ENCODE results near the gene EXOSC7. TPM values are rescaled to one million over a fixed set of nuclear protein-coding genes. Genes with fewer than 3 reads are reported as not detected.

Gene EXOSC7
- polyA plus RNA-seq, 1 donor from 2014 or later, result 87.5 TPM

- Histone ChIP-seq H3K9ac (ENCODE audit: low read length) (no peak overlapping the region), H3K9me3 (ENCODE audit: low read length) (peaks cover 9% of the 10 kb centered on the region), H3K27me3 (ENCODE audit: insufficient read depth, low read depth, low read length) (no peaks in the 10 kb centered on the region), H3K4me3 (ENCODE audit: low read length) (no peak overlapping the region), H3K4me2 (ENCODE audit: low read length) (no peak overlapping the region), H2AFZ (ENCODE audit: low read depth, low read length) (no peak overlapping the region), H3K79me2 (replicated peaks; ENCODE audit: insufficient read depth, low read length) (no peaks in the 10 kb centered on the region), H3K9me2 (ENCODE audit: insufficient read depth, low read length) (no peaks in the 10 kb centered on the region), H3K36me3 (ENCODE audit: insufficient read depth, low read length) (peaks cover 9% of the 10 kb centered on the region), H4K20me1 (ENCODE audit: insufficient read depth) (no peaks in the 10 kb centered on the region), H3K27ac (ENCODE audit: low read length) (no peak overlapping the region), H3F3A (ENCODE audit: insufficient read depth, low read length, poor library complexity, severe bottlenecking) (no peaks in the 10 kb centered on the region)
- TF ChIP-seq SMC3 (conservative IDR thresholded peaks at IDR 0.05; ENCODE audit: poor library complexity), result no peak
- TF ChIP-seq, protein P1, sequence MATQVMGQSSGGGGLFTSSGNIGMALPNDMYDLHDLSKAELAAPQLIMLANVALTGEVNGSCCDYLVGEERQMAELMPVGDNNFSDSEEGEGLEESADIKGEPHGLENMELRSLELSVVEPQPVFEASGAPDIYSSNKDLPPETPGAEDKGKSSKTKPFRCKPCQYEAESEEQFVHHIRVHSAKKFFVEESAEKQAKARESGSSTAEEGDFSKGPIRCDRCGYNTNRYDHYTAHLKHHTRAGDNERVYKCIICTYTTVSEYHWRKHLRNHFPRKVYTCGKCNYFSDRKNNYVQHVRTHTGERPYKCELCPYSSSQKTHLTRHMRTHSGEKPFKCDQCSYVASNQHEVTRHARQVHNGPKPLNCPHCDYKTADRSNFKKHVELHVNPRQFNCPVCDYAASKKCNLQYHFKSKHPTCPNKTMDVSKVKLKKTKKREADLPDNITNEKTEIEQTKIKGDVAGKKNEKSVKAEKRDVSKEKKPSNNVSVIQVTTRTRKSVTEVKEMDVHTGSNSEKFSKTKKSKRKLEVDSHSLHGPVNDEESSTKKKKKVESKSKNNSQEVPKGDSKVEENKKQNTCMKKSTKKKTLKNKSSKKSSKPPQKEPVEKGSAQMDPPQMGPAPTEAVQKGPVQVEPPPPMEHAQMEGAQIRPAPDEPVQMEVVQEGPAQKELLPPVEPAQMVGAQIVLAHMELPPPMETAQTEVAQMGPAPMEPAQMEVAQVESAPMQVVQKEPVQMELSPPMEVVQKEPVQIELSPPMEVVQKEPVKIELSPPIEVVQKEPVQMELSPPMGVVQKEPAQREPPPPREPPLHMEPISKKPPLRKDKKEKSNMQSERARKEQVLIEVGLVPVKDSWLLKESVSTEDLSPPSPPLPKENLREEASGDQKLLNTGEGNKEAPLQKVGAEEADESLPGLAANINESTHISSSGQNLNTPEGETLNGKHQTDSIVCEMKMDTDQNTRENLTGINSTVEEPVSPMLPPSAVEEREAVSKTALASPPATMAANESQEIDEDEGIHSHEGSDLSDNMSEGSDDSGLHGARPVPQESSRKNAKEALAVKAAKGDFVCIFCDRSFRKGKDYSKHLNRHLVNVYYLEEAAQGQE (IDR thresholded peaks at IDR 0.05; ENCODE audit: borderline replicate concordance), result no peak
- no peak for TF ChIP-seq TAF1 (IDR thresholded peaks at IDR 0.05; ENCODE audit: low read depth)
- no peak for TF ChIP-seq EZH2 (IDR thresholded peaks at IDR 0.05; ENCODE audit: borderline replicate concordance, insufficient read depth, low read length, poor library complexity, severe bottlenecking)
- no peak for TF ChIP-seq CTCF (IDR thresholded peaks at IDR 0.05; ENCODE audit: poor library complexity, severe bottlenecking)
- no peak for TF ChIP-seq RAD21 (conservative IDR thresholded peaks at IDR 0.05)
- no peak for TF ChIP-seq POLR2AphosphoS5 (IDR thresholded peaks at IDR 0.05)
- no peak for TF ChIP-seq EP300 (conservative IDR thresholded peaks at IDR 0.05; ENCODE audit: poor library complexity, severe bottlenecking)
- TF ChIP-seq MXI1 (conservative IDR thresholded peaks at IDR 0.05; ENCODE audit: poor library complexity, severe bottlenecking), result no peak
These were observed 31.0 kb downstream of the EXOSC7 start for GRCh38 chr3:45007091-45007490.

DNA sequence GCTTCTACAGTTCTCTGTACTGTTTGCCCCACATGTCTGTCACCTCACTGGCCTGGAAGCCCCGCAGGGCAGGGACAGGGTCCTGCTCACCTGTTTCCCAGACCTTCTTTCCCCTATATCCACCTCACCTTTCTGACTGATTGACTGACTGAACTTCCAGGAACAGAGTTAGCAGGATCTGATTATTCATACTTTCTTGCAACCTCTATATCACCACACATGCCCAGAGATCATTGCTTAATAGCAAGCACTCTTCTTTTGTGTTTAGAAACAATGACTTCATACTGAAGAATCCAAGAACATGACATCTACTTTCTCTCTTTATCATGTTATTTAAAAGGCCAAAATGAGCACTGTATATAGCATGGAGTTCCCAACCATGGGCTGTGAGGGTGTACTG is 32.1 kb downstream of the EXOSC7 start:
- TF ChIP-seq SMC3 (conservative IDR thresholded peaks at IDR 0.05; ENCODE audit: poor library complexity) (no peak), CTCF (IDR thresholded peaks at IDR 0.05; ENCODE audit: poor library complexity, severe bottlenecking) (no peak), RAD21 (conservative IDR thresholded peaks at IDR 0.05) (no peak), EP300 (conservative IDR thresholded peaks at IDR 0.05; ENCODE audit: poor library complexity, severe bottlenecking) (no peak)

More for the DNA sequence above, 32.1 kb downstream of the EXOSC7 start:
- no peak overlapping the region for H2AFZ ChIP-seq (ENCODE audit: low read depth, low read length)
- no peak overlapping the region for H3K4me3 ChIP-seq (ENCODE audit: low read length)
- H3K36me3 ChIP-seq (ENCODE audit: insufficient read depth, low read length), result peaks cover 9% of the 10 kb centered on the region
- H4K20me1 ChIP-seq (ENCODE audit: insufficient read depth), result no peaks in the 10 kb centered on the region
- H3K79me2 ChIP-seq (replicated peaks; ENCODE audit: insufficient read depth, low read length), result no peaks in the 10 kb centered on the region
- no peak overlapping the region for H3K9ac ChIP-seq (ENCODE audit: low read length)
- H3K9me3 ChIP-seq (ENCODE audit: low read length), result peaks cover 9% of the 10 kb centered on the region
- H3K4me2 ChIP-seq (ENCODE audit: low read length), result no peak overlapping the region
- no peaks in the 10 kb centered on the region for H3K27me3 ChIP-seq (ENCODE audit: insufficient read depth, low read depth, low read length)
- H3K9me2 ChIP-seq (ENCODE audit: insufficient read depth, low read length), result no peaks in the 10 kb centered on the region
- no peaks in the 10 kb centered on the region for H3F3A ChIP-seq (ENCODE audit: insufficient read depth, low read length, poor library complexity, severe bottlenecking)
- no peak overlapping the region for H3K27ac ChIP-seq (ENCODE audit: low read length)
